ENCODE measurements around the gene CLDN12.

CLDN12 gene

DNA sequence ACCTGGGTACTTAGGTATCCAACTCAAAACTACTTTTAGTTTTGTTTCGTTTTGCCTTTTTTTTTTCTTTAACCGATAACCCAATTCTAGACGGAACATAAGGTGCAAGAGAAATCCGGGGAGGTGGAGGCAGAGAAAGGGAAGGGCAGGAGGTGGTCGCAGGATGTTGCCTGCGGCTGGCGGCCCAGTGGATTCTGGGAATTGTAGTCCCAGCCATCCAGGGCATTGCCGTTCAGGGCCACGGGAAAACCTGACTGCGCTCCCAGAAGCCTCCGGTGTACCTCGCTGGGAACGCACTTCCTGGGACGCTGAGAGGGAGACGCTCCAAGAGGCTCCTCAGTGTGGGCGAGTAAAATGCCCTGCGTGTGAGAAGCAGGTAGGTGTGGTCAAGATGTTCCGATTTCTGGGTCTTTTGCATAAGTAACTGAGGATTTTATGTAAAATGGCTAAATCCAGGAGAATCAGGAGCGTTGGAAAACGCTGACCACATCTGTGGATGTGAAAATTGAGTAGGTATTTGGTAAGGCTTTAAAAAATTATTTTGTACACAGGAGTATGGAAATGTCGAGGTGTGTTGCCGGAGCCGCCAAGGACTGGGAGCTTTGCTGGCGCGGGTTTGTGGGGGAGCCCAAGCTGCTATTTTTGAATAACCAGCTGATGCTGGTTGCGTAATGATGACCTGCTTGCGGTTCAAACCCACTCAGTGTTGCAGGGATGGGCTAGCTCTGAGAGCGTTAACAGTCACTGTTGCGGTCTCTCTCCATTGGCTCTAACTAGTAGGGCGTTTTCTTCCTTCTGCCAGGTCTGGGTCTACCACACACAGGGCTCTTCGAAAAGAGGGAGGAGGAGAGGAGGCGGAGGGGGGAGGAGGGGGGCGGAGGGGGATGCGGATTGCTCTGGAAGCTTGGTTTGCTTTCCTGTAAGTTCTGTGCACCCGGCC lies at the start of gene CLDN12:
Gene CLDN12 (plus strand): TSS at position 288 of the 940 bp plus-strand sequence. CDS start 9,216 bp downstream, outside the sequence.
- DNase-seq: peak; percentile 32

DNA sequence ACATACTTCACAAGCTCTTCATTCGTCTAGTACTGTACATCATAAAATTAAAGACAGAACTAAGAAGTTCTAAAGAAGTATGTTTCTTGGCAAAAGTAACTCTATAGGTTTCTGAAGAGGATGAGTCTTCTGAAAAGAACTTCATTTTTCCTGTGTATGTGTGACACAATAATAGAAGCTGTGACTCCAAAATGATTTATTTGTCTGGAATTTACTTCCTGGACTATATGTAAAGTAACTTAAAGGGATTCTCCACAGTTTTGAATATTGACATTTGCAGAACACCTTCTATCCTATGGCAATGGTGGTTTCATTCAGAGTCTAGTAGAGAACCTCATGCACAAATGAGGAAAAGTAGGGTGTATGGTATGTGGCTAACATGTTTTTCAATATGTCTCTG lies 19.8 kb upstream of the CLDN12 start:
- no peak for DNase-seq

DNA sequence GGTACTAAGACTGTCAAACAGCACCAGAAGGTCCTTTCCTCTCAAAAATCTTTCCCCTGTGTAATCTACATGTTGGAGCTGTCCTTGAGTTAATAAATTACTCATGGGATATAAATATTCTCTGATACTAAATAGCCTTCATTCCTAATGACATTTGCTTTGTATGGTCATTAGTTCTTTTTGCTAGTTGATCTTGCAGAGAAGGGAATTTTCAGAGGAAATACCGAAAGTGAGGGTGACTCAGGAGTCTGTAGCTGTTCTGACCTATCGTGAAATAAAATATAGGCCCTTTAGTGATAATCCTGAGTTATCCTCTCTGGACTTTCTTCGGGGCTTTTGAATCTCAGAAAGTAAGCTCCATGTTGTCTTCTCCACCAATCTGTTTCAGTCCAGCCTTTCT lies 19.4 kb upstream of the CLDN12 start:
- no peak for DNase-seq

DNA sequence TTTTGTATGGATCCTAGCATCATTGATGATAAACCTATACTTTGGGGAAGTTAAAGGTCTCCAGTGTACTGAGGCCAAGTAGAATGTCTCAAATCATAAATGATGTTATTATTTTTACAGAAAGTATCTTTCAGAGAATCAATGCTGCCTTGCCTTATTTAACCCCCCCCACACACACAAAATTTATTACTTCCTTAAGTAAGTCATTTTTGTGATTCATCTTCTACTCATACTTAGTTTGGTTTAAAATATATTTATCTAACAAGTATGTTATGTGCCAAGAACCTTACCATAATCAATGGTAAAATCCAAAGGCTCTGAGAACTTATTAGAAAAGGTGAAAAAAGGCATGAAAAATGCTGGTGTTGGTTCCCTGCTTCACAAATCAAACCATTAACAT lies 18.8 kb upstream of the CLDN12 start:
- no peak for DNase-seq

DNA sequence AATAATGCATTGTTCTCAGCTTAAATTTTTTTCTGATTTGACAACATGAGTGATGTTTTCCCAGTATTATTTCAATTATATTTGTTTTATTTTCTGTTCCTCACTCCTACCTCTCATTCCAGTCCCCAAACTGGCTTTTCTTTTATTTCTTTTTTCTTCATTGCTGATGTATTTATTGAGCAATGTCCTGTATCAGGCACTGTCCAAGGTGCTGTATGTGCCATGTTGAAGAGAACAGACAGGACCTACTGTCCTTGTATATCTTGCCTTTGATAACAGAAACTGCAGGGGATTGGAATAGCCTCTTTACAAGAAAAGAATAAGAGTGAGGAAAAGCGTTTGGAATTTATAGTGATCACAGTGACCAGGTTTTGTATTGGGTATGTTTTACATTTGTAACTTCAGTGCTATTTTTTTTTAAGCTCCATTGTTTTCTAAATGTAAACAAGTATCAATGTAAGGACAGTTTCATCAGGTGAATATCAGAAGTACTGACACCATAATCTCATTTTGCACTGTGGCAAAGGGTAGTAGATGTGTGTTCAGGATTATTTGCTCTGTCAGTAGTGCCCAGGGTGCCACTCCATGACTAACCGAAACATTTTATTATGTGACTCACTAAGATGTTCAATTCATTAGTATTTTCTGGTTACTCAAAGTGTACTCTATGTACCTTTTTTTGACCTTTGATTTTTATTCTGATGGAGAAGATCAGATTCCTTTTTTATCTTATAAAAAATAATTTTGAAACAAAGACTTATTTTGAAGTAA lies 15.6 kb upstream of the CLDN12 start:
- DNase-seq: no peak

DNA sequence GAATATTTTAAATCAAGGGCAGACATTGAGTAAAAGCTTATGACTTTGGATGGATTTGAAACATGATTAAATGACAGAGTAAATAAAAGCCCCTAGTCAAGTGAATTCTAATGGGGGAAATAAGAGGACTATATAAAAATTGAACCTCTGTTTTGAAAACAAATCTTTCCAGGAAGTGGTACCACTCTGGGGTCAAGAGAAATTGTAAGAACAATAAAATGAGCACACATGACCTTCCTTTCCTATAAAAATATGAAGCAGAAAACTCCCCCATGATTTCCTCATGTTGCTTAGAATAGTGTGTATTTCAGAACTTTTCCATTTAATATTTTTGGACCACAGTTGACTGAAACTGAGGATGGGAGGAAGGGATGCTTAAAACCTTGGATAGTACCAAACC lies 12.3 kb upstream of the CLDN12 start:
- DNase-seq: no peak

DNA sequence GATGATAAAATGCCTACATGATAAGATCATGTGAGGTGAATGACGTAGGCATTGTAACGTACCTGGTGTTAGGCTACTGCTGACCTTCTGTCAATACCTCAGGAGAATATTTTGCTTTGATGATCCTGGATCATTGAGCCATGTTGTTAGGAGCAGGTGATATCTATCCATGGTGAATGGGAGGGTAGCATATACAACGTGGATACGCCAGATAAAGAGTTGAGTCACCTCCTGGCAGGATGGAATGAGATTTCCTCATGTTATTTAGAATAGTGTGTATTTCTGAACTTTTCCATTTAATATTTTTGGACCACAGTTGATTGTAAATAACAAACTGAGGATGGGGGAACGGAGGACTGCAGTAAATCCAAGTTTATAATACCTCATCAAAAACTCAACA lies 11.8 kb upstream of the CLDN12 start:
- no peak for DNase-seq

DNA sequence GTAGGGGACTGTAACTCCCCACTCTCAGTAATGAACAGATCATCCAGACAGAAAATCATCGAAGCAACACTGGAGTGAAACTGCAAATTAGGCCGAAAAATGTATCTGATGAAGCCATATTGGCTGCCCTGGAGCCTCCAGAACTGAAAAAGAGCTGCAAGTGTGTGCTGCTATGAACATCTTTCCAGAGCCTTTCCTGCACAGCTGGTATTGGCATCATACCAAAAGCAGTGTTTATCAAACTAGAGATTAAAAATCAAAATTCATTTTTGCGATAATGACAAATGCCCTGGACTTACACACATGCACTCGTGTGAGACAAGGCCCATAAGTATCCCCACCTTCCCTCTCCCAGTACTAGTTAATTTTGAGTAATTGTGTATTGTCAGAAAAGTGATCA lies 6.8 kb upstream of the CLDN12 start:
- no peak for DNase-seq

DNA sequence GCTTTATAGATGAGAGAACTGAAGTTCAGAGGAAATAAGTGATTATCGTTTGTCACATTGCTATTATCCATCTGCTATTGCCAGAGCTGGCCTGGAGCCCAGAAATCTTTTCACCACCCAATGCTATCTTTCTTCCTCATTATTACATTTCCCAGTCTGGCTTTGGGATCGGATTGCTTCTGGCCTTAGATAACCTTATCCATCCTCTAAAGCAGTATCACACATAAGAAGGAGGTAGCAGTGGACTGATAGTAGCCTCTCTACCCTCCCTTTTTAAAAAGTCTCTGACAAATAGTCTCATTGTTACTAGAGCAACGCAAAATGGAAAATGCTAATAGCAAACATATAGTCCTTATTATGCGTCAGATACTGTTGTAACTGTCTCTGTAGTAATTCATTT lies 1.3 kb upstream of the CLDN12 start:
- DNase-seq: no peak

DNA sequence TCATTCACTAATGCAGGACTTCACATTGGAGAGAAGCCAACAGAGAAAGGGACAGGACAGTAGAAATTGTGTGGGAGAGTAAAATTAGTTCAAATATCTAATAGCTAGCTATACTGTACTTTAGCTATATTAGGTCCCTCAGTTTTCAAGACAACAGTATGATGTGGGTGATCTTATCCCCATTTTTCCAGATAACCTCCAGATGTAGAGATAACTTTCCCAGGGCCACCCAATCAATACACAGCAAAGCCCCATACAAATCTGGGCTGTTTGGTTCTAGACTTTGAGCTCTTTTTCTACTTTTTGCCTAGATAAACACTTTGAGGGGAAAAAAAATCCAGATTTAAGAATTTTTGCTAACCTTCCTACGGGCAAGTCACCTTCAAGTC lies 482 bp upstream of the CLDN12 start:
- no peak for DNase-seq

DNA sequence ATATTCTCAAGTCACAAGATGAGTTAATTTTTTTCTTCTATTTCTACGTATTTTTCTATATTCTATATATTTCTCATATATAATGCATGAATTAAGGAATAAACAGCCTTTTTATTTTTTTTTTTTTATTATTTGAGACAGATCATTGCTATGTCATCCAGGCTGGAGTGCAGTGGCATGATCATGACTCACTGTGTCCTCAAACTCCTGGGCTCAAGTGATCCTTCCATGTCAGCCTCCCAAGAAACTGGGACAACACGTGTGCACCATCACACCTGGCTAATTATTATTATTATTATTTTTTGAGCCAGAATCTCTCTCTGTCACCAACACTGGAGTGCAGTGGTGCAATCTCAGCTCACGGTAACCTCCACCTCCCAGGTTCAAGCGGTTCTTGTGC lies 1.5 kb downstream of the CLDN12 start:
- no peak for DNase-seq

DNA sequence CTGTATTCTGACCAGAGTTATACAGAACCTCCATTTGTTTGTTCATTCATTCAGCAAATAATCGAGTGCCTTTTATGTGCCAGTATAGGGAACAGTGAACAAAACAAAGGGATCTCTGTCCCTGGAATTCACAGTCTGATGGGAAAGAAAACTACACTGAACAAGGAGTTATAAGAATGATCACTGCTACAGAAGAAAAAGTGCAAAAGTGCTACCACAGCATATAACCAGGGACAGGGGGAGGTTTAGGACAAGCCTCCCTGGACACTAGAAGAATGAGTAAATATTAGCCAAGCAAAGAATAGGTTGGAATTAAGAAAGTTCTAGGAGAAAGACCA lies 4.2 kb downstream of the CLDN12 start:
- DNase-seq: no peak

DNA sequence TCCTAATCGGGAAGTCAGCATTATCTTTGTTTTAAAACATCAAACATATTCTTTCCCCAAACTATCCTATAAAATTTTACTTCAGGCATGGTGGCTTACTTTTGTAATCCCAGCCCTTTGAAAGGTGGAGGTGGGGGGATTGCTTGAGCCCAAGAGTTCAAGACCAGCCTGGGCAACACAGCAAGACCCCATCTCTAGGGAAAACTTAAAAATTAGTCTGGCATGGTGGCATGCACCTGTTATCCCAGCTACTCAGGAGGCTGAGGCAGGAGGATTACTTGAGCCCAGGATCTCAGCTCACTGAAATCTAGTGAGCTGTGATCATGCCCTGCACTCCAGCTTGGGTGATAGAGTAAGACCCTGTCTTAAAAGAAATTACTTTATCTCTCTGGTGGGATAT lies 4.9 kb downstream of the CLDN12 start:
- DNase-seq: no peak

DNA sequence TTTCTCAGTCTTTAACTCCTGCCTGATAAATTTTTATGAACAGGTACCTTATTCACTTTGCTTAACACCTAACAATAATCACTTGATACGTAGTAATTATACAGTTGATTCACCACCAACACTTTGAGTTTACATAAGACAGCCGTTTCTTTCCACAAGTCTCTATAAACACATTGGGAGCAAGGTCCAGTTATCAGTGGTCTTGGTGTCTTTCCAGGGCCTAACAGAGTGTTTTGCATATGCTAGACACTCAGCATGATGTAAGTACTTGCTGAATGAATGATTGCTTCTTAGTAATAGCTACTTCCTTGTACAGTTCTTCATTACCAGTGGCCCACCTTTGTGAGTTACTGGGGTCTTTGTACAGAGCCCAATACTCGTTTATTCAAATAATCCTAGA lies 6.4 kb downstream of the CLDN12 start:
- no peak for DNase-seq

DNA sequence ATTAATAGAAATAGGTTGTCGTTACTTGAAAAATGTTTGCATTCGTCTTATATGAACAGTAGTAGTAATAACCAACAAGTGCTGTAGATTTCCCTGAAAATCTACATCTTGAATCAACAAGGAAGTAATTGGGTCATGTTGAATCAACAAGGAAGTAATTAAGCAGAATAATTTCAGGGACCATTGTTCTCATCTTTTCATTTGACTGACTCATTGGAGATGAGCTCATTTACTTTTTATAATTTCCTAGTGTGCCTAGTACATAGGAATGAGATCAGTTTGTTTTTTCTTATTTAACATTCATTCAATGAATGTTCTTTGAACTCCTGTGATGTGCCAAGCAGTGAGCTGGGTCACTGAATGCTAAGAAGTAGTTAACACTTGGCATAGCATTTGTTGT lies 8.2 kb downstream of the CLDN12 start:
- no peak for DNase-seq

DNA sequence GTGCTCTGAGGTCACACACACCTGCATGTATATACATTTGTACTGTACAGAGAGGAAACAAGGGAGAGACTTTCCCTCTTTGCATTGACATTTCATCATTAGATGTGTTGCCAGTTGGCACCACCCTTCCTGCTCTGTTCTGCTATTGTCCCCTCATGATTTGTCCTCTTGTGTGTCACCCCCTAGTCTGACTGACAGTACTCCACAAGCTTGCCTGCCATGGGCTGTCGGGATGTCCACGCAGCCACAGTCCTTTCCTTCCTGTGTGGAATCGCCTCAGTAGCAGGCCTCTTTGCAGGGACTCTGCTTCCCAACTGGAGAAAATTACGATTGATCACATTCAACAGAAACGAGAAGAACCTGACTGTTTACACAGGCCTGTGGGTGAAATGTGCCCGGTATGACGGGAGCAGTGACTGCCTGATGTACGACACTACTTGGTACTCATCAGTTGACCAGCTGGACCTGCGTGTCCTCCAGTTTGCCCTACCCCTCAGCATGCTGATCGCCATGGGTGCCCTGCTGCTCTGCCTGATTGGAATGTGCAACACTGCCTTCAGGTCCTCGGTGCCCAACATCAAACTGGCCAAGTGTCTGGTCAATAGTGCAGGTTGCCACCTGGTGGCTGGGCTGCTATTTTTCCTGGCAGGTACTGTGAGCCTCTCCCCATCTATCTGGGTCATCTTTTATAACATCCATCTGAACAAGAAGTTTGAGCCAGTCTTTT lies 9.4 kb downstream of the CLDN12 start:
- no peak for DNase-seq

DNA sequence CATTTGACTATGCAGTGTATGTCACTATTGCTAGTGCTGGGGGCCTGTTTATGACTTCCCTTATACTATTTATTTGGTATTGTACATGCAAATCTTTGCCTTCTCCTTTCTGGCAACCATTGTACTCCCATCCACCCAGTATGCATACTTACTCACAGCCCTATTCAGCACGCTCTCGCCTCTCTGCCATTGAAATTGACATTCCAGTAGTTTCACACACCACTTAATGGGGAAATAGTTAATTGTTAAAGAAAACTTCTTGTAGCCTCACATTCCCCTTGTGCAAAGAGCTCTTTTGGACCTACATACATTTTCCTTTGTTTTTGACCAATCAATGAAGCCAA lies 9.9 kb downstream of the CLDN12 start:
- no peak for DNase-seq

DNA sequence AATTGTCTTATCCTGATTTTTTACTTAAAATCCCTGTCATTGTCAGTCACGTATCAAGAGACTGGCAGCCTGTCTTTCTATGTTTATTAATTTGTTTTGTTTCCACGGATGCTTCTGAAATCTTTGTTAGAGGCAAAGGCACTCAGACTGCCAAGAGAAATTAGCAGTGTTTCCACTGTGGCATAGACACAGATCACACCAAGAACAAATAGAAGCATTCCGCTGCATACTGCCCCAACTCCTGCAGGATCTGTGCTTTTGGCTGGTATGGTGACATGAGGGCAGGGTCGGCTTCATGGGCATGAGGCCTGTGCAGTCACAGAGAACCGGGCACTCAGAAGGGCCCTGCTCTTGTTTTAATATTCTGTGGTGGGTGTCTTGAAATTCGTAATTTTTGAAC lies 18.4 kb downstream of the CLDN12 start:
- no peak for DNase-seq

DNA sequence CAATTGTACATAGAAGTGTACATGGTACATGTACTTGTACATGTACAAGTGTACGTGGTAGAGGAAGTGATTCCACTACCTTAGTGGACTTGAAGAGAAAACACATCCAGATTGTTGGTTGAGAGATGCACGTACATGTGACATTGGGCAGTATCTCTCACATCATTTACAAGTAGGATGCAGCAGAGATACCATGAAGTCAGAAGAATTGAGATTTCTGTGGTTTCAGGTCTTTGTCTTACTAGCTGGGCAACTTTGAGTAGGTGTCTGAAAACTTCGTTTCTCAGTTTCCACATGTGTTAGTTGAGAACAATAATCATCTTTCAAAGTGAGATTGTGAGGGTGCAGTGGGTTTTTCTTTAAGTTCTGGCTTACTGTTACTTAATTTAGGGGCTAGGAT lies 21.5 kb downstream of the CLDN12 start:
- no peak for DNase-seq

DNA sequence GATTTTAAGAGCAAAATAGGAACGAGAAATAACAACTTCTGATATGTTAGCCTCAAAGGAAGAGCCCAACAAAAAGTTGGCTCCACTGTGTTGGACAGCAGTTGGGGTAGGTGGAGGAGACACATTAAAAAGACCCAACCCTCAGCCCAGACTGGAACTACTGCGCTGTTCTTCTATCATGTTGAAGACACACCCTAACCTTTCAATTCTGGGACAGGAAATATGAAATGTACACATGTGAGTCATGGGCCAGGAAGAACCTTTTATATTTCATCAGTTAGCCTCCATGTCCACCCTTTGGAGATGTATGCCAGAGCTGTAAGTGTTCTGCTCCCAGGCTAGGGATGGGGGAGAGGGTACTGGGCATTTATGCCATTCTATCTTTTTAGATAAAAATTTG lies 22.1 kb downstream of the CLDN12 start:
- no peak for DNase-seq

DNA sequence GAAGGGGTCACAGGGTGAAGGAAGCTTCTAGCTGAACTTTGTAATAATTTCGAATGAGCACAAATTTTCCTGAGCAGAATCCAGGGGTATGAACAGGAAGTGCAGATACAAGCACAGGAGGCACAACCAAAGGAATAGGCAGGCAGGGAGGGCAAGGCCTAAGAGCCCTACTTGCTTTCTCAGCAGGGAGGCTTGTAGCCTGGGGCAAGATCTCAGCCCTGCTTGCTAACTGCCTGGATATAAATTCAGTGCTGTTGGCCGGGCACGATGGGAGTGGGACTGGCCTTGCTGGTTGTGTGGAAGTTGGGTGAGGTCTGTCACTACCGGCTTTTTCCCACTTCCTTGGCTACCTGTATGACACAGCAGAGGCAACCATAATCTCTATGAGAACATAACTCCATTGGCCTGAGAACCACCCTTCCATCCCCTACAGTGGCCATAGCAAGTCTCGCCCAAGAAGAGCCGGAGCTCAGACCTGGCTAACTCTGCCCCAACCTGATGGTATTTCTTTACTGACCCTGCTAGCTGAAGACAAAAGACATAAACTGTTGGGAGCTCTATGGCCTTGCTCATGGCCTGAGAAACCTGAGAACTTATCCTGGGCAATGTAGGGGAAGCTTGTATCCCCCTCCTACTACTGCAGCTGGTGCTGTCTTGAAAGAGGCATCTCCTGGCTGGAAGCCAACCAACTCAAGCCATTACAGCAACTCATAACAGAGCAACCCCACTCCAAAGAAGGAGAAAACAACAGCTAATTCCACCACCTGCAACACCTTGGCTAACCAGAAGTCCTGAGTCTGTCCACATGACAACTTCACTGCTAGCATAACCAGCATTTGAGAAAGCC lies 27.6 kb downstream of the CLDN12 start:
- no peak for DNase-seq

DNA sequence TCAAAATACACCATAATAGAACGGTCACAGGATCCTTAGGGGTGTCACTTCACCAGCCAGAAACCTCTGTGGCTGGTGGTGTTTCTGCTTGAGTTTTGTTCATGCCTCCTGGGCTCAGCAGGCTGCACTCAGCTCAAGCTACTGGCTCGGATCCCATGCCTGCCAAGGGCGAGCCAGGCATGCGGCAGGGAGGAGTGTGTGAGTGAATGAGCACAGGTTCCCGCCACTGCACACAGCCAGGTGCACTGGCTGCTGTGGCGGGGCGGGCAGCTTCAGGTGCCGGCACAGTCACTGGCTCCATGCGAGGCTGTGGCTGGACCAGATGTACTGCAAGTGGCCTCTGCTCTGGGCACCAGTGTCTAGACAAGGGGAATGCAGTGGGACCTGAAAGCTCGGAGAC lies 29.5 kb downstream of the CLDN12 start:
- no peak for DNase-seq

DNA sequence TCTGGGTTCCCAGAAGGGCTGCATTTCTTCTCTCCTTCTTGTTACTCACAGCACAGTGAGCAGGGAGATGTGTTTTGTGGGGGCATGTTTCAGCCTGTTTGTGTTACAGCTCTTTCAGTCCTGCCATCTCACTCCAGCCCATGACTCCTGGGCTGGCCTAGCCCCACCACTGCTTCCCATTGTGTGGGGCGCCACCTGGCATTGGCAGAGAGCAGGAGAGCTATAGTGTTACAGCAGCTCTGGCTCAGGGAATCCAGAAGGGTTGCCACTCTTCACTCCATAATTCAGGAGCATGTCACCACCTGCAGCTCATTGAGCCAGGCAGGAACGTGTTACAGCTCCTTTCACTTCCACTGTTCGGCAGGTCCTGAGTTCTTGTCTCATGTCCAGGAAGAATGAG lies 30.0 kb downstream of the CLDN12 start:
- DNase-seq: no peak
